GM12864 (cell line): ENCODE measurements around the gene ALDH1A2.
"Not testable (repeated sequence)": the region's sequence is repeated elsewhere in the genome, so short reads cannot be mapped to it uniquely, and the experiment has no call there.

Source experiments
- DNase-seq: peaks from one replicate; pipeline ENCODE4 v3.0.0-alpha.2; 2011; ENCODE audit warnings: low read depth
- H3K4me3 ChIP-seq: 2 replicates; pipeline ENCODE4 v1.5.1; 2011; ENCODE audit warnings: mild to moderate bottlenecking, low read depth, low read length, control low read depth
- TF ChIP-seq, protein P1 (sequence below): IDR thresholded peaks from 2 replicates; pipeline ENCODE4 v1.5.1; 2011; ENCODE audit warnings: low read depth, mild to moderate bottlenecking, moderate library complexity, low read length, control low read depth, inconsistent platforms; ENCODE audit errors: missing control alignments

ALDH1A2 gene

DNA sequence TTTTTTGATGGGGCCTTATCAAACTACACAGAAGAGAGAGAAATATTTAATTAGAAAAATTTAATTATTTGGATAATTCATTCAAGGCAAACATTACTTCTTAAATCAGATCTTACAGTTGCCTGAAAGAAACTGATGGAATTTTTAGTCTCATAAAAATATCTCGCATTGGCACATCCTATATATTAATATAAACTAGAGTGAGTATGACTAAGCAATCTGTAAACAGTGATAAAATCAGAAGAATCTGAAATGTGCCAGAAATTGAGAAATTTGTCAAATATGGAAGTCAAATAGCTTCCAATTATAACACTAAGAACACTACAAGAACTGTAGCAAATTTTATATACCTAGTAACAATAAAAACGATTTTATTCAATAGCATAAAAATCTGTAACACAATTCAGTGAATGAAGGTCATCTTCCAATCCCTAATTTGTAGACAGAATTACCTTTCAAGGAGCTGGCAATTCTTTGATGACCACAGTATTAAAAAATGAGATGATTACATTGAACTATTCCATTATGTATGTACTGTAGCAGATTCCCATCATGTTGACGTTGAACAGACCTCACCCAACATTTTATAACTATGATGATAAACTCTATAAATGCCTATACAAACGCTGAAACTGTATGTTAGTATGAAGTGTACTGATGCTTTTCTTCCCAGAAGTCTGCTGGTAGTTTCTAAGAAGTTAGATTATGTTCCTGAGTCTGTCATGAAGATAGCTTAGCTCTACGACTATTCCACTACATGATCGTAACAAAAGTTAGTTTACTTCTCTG is 63.0 kb downstream of the ALDH1A2 start:
- DNase-seq, result no peak
- TF ChIP-seq, protein P1, sequence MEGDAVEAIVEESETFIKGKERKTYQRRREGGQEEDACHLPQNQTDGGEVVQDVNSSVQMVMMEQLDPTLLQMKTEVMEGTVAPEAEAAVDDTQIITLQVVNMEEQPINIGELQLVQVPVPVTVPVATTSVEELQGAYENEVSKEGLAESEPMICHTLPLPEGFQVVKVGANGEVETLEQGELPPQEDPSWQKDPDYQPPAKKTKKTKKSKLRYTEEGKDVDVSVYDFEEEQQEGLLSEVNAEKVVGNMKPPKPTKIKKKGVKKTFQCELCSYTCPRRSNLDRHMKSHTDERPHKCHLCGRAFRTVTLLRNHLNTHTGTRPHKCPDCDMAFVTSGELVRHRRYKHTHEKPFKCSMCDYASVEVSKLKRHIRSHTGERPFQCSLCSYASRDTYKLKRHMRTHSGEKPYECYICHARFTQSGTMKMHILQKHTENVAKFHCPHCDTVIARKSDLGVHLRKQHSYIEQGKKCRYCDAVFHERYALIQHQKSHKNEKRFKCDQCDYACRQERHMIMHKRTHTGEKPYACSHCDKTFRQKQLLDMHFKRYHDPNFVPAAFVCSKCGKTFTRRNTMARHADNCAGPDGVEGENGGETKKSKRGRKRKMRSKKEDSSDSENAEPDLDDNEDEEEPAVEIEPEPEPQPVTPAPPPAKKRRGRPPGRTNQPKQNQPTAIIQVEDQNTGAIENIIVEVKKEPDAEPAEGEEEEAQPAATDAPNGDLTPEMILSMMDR, result no peak
- H3K4me3 ChIP-seq, result no peak overlapping the region

DNA sequence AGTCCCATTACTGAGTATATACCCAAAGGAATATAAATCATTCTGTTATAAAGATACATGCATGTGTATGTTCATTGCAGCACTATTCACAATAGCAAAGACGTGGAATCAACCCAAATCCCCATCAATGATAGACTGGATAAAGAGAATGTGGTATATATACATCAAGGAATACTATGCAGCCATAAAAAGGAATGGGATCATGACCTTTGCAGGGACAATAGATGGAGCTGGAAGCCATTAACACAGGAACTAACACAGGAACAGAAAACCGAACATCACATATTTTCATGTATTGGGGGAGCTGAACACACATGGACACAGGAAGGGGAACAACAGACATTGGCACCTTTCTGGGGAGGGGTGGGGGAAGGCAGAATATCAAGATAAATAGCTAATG is 65.8 kb downstream of the ALDH1A2 start:
- not testable (repeated sequence) for H3K4me3 ChIP-seq, DNase-seq

DNA sequence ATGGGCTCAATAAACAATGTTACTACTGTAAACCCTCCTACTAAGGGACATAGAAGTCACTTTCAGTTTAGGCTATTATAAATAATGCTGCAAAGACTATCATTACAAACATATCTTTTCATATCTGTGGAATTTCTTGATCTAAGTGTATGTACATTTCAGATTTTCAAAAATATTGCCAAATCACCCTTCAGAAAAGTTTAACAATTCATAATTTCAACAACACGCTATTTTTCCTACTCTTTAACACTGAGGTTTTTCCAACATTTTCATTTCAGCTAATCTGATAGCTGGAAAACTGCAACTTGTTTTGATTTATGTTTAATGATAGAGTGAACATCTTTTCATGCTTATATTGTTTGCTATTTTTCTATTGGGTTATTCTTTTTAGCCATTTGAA is 69.0 kb downstream of the ALDH1A2 start:
- H3K4me3 ChIP-seq, result no peak overlapping the region
- TF ChIP-seq, protein P1, result no peak
- no peak for DNase-seq

DNA sequence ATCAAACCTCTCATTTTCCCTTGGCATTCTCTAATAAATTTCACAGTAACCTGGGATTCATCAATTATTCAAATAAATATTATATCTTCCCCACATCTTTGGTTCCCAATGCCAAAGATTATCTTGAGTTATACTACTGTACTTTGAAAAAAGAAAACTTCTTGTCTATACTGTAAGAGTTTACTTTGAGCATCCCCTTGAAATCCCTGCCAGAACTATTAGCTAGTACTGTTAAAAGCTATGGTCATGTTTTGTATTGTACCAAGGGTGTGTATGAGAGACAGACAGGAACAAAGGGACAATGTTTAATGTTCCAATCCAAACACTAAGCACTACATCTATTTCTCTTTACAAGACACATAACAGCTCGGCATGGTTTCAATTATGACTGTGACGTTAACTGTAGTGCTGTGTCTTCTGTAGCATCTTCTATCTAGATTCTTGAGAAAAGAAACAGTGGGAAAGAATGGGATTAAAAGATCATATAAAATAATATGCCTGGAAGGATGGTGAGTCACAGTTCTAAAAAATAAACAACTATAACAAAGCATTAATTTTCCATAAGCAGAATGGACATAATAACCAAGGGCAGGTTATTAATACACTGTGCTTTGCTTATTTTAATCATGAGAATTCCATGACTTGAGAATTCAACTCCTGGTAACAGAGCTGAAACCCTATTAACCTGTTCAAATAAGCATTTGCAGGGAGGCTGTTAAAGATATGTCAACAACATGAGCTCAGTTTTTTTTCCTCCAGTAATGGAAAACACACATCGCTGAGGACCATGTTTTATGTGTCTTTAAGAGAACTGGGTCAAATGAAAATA is 71.1 kb downstream of the ALDH1A2 start:
- TF ChIP-seq, protein P1, result no peak
- no peak overlapping the region for H3K4me3 ChIP-seq
- no peak for DNase-seq

DNA sequence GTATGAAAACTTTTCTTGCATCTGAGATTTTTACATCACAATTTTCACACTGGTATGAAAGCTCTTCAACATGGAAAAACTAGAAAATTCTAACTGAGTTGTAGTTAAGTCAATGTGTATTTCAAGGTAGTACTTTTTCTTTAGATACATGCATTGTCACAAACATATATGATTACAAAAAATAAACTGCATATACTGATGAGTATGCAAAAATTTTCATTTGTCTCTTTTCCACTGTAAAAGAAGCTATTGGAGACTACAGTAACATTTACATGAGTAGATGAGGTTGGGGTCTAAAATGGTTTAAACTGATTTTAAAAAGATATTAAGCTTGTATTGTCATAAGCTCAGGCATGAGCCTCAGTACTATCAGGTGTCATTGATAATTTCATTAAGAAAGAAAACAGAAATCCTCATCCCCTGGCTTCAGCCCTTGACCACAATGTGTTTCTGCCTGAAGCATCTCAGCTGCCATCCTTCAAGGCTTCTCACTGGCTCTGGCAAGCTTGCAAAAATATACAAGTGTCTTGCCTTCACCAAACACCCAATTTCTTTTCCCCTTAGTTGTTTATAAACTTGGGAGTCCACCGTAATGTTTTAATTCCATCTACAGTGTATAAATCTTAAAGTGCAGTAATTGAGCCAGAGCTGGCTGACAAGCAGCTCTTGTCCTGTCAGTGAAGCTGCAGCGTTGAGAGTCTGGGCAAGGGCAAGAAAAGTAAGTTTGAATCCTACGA is 71.9 kb downstream of the ALDH1A2 start:
- no peak for DNase-seq

DNA sequence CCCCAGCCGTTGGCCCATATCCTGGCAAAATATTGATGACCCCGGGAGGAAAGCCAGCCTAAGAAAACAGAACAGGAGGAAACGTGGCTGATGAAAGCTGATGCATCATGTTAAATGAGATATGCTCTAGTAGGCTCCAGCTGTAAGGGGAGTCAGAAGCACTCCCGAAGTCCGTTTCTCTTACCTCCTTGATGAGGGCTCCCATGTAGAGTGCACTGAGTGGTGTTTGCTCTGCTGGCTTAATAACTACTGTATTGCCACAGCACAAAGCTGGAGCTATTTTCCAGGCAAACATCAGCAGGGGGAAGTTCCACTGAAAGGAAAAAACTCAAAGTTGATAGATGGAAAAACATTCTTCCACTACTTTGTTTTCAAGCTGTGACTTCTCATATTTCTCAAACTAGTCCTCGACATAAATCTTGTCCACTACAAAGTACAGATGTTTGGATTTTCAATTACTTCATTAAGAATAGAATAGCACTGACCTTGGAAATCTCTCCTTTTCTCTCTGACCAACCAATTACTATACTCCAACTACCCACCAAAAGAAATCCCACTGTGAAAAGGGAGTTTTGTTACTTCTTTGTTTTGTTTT is 72.7 kb downstream of the ALDH1A2 start:
- DNase-seq, result no peak
- H3K4me3 ChIP-seq, result no peak overlapping the region
- TF ChIP-seq, protein P1, result no peak

More for the DNA sequence above, 71.9 kb downstream of the ALDH1A2 start:
- TF ChIP-seq, protein P1, result no peak
- H3K4me3 ChIP-seq, result no peak overlapping the region

DNA sequence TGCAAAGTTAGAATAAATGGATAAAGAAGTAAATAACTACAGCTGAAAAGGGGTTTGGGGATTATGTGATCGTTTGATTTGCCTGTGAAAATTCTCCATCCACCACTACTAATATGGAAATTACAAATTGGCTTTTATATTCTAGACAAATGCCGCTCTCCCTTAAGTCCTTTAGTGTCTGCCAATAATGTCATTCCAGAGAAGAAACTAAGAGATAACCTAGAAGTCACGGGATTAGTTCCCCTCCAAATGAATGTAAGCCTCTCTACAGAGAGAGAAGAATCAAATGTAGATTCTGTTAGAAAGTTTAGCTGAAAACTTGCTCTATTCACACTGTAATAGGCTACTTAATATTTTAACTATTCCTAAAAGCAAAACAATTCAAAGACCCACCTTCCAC is 92.0 kb downstream of the ALDH1A2 start:
- DNase-seq, result no peak
- TF ChIP-seq, protein P1, result no peak
- no peak overlapping the region for H3K4me3 ChIP-seq
